Neural cell (in vitro differentiated cells): Measurements from ENCODE around the gene PLAU. TPM values are rescaled to one million over a fixed set of nuclear protein-coding genes. Genes with fewer than 3 reads are reported as not detected.

Source experiments
- H2AFZ ChIP-seq: fragments of 200-600, 300-800 bp; sonication (generic), shearing (Covaris generic); 2 replicates; pipeline ENCODE4 v1.6.0; 2014; ENCODE audit warnings: low read depth, mild to moderate bottlenecking, antibody characterized with exemption, low read length, moderate library complexity
- H3F3A ChIP-seq: fragments of 200-600 bp; shearing (Covaris generic); 2 replicates; pipeline ENCODE4 v1.6.1; 2016; ENCODE audit warnings: mild to moderate bottlenecking, moderate library complexity, mixed read lengths, antibody characterized with exemption, low read length; ENCODE audit not compliant: insufficient read depth, poor library complexity, severe bottlenecking
- H3K27ac ChIP-seq: fragments of 200-600, 300-800 bp; sonication (generic), shearing (Covaris generic); 2 replicates; pipeline ENCODE4 v1.5.1; 2014; ENCODE audit warnings: mild to moderate bottlenecking, low read length, moderate library complexity
- H3K27me3 ChIP-seq: fragments of 300-800, 200-600 bp; sonication (generic), shearing (Covaris generic); 2 replicates; pipeline ENCODE4 v1.6.0; 2014; ENCODE audit warnings: mild to moderate bottlenecking, low read depth, low read length, moderate library complexity; ENCODE audit not compliant: insufficient read depth
- H3K36me3 ChIP-seq: fragments of 300-800, 200-600 bp; sonication (generic), shearing (Covaris generic); 2 replicates; pipeline ENCODE4 v1.5.1; 2014; ENCODE audit warnings: mild to moderate bottlenecking, antibody characterized with exemption, low read length, moderate library complexity; ENCODE audit not compliant: insufficient read depth
- H3K4me2 ChIP-seq: fragments of 300-800, 200-600 bp; sonication (generic), shearing (Covaris generic); 2 replicates; pipeline ENCODE4 v1.6.0; 2014; ENCODE audit warnings: mild to moderate bottlenecking, low read length
- H3K4me3 ChIP-seq: fragments of 300-800, 200-600 bp; sonication (generic), shearing (Covaris generic); 2 replicates; pipeline ENCODE4 v1.5.1; 2014; ENCODE audit warnings: mild to moderate bottlenecking, low read length, moderate library complexity
- H3K79me2 ChIP-seq: fragments of 200-600 bp; shearing (Covaris generic); replicated peaks from 2 replicates; pipeline ENCODE4 v1.6.0; 2014; ENCODE audit warnings: mild to moderate bottlenecking, low read length, moderate library complexity; ENCODE audit not compliant: insufficient read depth
- H3K9ac ChIP-seq: fragments of 300-800, 200-600 bp; sonication (generic), shearing (Covaris generic); 2 replicates; pipeline ENCODE4 v1.6.1; 2016; ENCODE audit warnings: mild to moderate bottlenecking, low read length, mixed read lengths
- H3K9me2 ChIP-seq: fragments of 200-600 bp; shearing (Covaris generic); 2 replicates; pipeline ENCODE4 v1.6.1; 2016; ENCODE audit warnings: mild to moderate bottlenecking, low read length, mixed read lengths; ENCODE audit not compliant: insufficient read depth
- H3K9me3 ChIP-seq: fragments of 200-600, 300-800 bp; sonication (generic), shearing (Covaris generic); 2 replicates; pipeline ENCODE4 v1.6.1; 2016; ENCODE audit warnings: mild to moderate bottlenecking, mixed run types, low read length, moderate library complexity, mixed read lengths
- H4K20me1 ChIP-seq: fragments of 200-600 bp; shearing (Covaris generic); 2 replicates; pipeline ENCODE4 v1.6.1; 2016; ENCODE audit warnings: mild to moderate bottlenecking, mixed run types; ENCODE audit not compliant: insufficient read depth
- EP300 ChIP-seq: fragments of 450-650 bp; conservative IDR thresholded peaks from 2 replicates; pipeline ENCODE4 v1.6.1; 2014; ENCODE audit warnings: antibody characterized with exemption, mild to moderate bottlenecking, moderate library complexity; ENCODE audit not compliant: poor library complexity, severe bottlenecking
- EZH2 ChIP-seq: fragments of 200-600, 300-800 bp; shearing (Covaris generic), sonication (generic); IDR thresholded peaks from 2 replicates; pipeline ENCODE4 v1.6.1; 2014; ENCODE audit warnings: antibody characterized with exemption, low read length, borderline replicate concordance, mild to moderate bottlenecking; ENCODE audit not compliant: insufficient read depth, poor library complexity, severe bottlenecking
- MXI1 ChIP-seq: fragments of 450-650 bp; conservative IDR thresholded peaks from 2 replicates; pipeline ENCODE4 v1.6.1; 2014; ENCODE audit warnings: antibody characterized with exemption, mild to moderate bottlenecking; ENCODE audit not compliant: poor library complexity, severe bottlenecking
- POLR2AphosphoS5 ChIP-seq: IDR thresholded peaks from 2 replicates; pipeline ENCODE4 v1.6.1; 2012
- RAD21 ChIP-seq: fragments of 450-650 bp; conservative IDR thresholded peaks from 2 replicates; pipeline ENCODE4 v1.6.1; 2014; ENCODE audit warnings: antibody characterized with exemption, mild to moderate bottlenecking, moderate library complexity
- SMC3 ChIP-seq: fragments of 450-650 bp; conservative IDR thresholded peaks from 2 replicates; pipeline ENCODE4 v1.6.1; 2014; ENCODE audit warnings: antibody characterized with exemption, mild to moderate bottlenecking, moderate library complexity; ENCODE audit not compliant: poor library complexity
- TAF1 ChIP-seq: IDR thresholded peaks from 2 replicates; pipeline ENCODE4 v1.6.1; 2012; ENCODE audit warnings: low read depth
- polyA plus RNA-seq: library from polyadenylated mRNA; depleted of rRNA; stranded (reverse); fragments of >200 nt; gene quantifications from 2 replicates; pipeline ENCODE4 v1.2.3, GENCODE V29; 2014
- TF ChIP-seq, protein P1 (sequence below): IDR thresholded peaks from 2 replicates; pipeline ENCODE4 v1.6.1; 2012; ENCODE audit warnings: borderline replicate concordance
- TF ChIP-seq, protein P2 (sequence below): fragments of 450-650 bp; IDR thresholded peaks from 2 replicates; pipeline ENCODE4 v1.5.1; 2014; ENCODE audit warnings: antibody characterized with exemption, mild to moderate bottlenecking, moderate library complexity; ENCODE audit not compliant: poor library complexity, severe bottlenecking

Gene PLAU
- polyA plus RNA-seq, 1 donor from 2014 or later, result 1.1 TPM

DNA sequence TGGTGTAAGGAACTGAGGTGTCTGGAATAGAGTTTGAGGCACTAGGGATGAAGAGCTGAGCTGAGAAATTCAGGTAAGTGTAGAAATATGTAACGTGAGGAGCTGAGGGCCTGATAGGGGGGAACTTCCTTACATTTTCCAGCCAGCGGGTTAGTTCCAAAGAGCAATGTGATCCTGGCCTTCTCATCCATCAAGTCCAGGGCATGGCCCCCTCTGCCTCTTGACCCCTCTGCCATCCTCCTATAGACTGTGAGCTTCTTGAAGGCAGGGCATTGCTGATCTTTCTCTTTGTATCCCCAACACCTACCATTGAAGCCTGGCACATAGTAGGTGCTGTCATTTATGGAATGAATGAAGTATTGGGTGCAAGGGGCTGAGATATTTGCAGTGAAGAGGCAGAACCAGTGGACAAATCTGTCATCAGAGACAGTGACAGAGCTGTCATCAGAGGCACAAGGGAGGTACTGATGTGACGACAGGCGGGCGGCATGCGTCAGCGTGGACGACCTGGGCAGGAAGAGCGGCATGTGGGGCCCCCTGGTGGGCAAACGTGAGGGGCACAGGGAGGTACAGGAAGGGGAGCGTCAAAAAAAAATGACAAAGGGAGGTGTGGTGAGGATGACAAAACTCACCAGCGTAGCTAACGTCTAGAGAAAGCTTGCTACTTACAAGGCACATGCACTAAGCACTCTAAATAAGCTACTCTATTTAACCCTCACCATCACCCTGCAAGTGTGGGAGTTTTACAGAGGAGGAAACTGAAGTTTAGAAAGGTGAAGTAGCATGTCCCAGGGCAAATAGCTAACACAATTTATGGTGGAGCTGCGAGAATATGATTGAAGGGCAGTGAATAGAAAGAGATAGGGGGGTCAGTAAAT lies 31.4 kb upstream of the PLAU start:
- H3K79me2 ChIP-seq, result no peaks in the 10 kb centered on the region
- no peak overlapping the region for H2AFZ ChIP-seq
- H3K27me3 ChIP-seq, result no peaks in the 10 kb centered on the region
- no peaks in the 10 kb centered on the region for H3K9me2 ChIP-seq
- H3K27ac ChIP-seq, result no peak overlapping the region
- H3K9me3 ChIP-seq, result no peaks in the 10 kb centered on the region
- no peaks in the 10 kb centered on the region for H3F3A ChIP-seq
- no peak overlapping the region for H3K9ac ChIP-seq
- H4K20me1 ChIP-seq, result no peaks in the 10 kb centered on the region
- H3K4me3 ChIP-seq, result no peak overlapping the region
- TF ChIP-seq, protein P1, sequence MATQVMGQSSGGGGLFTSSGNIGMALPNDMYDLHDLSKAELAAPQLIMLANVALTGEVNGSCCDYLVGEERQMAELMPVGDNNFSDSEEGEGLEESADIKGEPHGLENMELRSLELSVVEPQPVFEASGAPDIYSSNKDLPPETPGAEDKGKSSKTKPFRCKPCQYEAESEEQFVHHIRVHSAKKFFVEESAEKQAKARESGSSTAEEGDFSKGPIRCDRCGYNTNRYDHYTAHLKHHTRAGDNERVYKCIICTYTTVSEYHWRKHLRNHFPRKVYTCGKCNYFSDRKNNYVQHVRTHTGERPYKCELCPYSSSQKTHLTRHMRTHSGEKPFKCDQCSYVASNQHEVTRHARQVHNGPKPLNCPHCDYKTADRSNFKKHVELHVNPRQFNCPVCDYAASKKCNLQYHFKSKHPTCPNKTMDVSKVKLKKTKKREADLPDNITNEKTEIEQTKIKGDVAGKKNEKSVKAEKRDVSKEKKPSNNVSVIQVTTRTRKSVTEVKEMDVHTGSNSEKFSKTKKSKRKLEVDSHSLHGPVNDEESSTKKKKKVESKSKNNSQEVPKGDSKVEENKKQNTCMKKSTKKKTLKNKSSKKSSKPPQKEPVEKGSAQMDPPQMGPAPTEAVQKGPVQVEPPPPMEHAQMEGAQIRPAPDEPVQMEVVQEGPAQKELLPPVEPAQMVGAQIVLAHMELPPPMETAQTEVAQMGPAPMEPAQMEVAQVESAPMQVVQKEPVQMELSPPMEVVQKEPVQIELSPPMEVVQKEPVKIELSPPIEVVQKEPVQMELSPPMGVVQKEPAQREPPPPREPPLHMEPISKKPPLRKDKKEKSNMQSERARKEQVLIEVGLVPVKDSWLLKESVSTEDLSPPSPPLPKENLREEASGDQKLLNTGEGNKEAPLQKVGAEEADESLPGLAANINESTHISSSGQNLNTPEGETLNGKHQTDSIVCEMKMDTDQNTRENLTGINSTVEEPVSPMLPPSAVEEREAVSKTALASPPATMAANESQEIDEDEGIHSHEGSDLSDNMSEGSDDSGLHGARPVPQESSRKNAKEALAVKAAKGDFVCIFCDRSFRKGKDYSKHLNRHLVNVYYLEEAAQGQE, result no peak
- TF ChIP-seq SMC3 (peak; percentile 66), POLR2AphosphoS5 (no peak), RAD21 (peak; percentile 60), EZH2 (no peak), EP300 (no peak), TAF1 (no peak), MXI1 (no peak)
- TF ChIP-seq, protein P2, sequence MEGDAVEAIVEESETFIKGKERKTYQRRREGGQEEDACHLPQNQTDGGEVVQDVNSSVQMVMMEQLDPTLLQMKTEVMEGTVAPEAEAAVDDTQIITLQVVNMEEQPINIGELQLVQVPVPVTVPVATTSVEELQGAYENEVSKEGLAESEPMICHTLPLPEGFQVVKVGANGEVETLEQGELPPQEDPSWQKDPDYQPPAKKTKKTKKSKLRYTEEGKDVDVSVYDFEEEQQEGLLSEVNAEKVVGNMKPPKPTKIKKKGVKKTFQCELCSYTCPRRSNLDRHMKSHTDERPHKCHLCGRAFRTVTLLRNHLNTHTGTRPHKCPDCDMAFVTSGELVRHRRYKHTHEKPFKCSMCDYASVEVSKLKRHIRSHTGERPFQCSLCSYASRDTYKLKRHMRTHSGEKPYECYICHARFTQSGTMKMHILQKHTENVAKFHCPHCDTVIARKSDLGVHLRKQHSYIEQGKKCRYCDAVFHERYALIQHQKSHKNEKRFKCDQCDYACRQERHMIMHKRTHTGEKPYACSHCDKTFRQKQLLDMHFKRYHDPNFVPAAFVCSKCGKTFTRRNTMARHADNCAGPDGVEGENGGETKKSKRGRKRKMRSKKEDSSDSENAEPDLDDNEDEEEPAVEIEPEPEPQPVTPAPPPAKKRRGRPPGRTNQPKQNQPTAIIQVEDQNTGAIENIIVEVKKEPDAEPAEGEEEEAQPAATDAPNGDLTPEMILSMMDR, result peak; percentile 76
- H3K36me3 ChIP-seq, result no peaks in the 10 kb centered on the region
- no peak overlapping the region for H3K4me2 ChIP-seq

DNA sequence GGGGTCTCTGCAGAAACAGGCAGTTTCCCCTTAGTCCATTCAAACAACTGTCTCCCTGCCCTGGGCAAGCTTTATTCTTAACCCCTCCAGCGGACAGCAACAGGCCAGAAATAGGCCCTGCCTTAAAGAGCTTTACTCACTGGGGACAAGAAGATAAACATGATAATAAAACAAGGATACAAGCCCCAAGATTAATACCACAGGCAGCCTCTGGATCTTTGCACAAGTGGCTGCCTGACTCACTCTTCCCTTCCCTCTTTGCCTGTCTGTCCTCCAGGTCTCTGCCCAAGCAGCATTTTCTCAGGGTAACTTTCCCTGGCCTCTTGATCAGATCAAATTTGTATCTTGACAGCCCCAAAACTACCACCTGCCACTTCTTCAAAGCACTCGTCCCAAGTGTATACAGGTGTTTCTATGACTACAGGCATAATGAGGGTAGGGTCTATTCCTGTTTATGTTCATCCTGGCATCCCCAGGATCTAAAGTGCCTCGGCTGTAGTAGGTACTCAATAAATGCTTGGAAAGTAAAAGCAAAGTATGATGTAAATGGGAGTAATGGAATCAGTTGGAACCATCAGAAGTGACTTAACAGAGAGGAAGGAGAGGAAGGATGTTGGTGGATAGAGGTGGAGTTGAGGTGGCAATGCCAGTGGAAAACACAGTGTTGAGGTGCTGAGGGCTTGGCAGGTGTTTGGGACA lies 29.6 kb upstream of the PLAU start:
- no peak overlapping the region for H3K4me3 ChIP-seq
- H3K4me2 ChIP-seq, result no peak overlapping the region
- TF ChIP-seq, protein P1, result no peak
- TF ChIP-seq SMC3, result no peak
- no peak for TF ChIP-seq RAD21
- TF ChIP-seq, protein P2, result no peak
- TF ChIP-seq POLR2AphosphoS5, result no peak
- TF ChIP-seq TAF1, result no peak
- TF ChIP-seq MXI1, result no peak
- TF ChIP-seq EZH2, result no peak
- no peak for TF ChIP-seq EP300
- no peak overlapping the region for H3K27ac ChIP-seq
- no peaks in the 10 kb centered on the region for H3K9me2 ChIP-seq
- H4K20me1 ChIP-seq, result no peaks in the 10 kb centered on the region
- H3K79me2 ChIP-seq, result no peaks in the 10 kb centered on the region
- no peaks in the 10 kb centered on the region for H3K36me3 ChIP-seq
- H3K9me3 ChIP-seq, result no peaks in the 10 kb centered on the region
- no peaks in the 10 kb centered on the region for H3F3A ChIP-seq
- H2AFZ ChIP-seq, result no peak overlapping the region
- no peaks in the 10 kb centered on the region for H3K27me3 ChIP-seq
- H3K9ac ChIP-seq, result no peak overlapping the region
